WTC11 (cell line): Measurements from ENCODE around the gene LTBP1.

Experiments
- CTCF ChIP-seq: fragments of 200-600 bp; IDR thresholded peaks from 2 replicates; pipeline ENCODE4 v1.8.0; 2022; ENCODE audit warnings: antibody characterized with exemption
- NFE2L1 ChIP-seq: sonication (generic); formaldehyde crosslinking; IDR thresholded peaks from 2 replicates; pipeline ENCODE4 v1.8.1; 2023; ENCODE audit warnings: missing genetic modification reagents
- NR1H2 ChIP-seq: sonication (generic); formaldehyde crosslinking; IDR thresholded peaks from 2 replicates; pipeline ENCODE4 v1.9.0; 2021; ENCODE audit warnings: mild to moderate bottlenecking, moderate library complexity, missing genetic modification reagents
- ZNF138 ChIP-seq: sonication (generic); formaldehyde crosslinking; conservative IDR thresholded peaks from 2 replicates; pipeline ENCODE4 v1.8.1; 2022; ENCODE audit warnings: mild to moderate bottlenecking, moderate library complexity, missing genetic modification reagents
- ZNF425 ChIP-seq: fragments of 250-450 bp; sonication (Bioruptor Pico); conservative IDR thresholded peaks from 2 replicates; pipeline ENCODE4 v1.9.0; 2021; ENCODE audit warnings: mild to moderate bottlenecking
- TF ChIP-seq, protein P1 (sequence below): fragments of 250-450 bp; sonication (Bioruptor Pico); IDR thresholded peaks from 2 replicates; pipeline ENCODE4 v2.1.2; 2022; ENCODE audit warnings: mild to moderate bottlenecking, moderate library complexity
- TF ChIP-seq, protein P2 (sequence below): sonication (generic); formaldehyde crosslinking; IDR thresholded peaks from 2 replicates; pipeline ENCODE4 v1.8.0; 2022; ENCODE audit warnings: mild to moderate bottlenecking, missing genetic modification reagents
- TF ChIP-seq, protein P3 (sequence below): sonication (generic); formaldehyde crosslinking; IDR thresholded peaks from 2 replicates; pipeline ENCODE4 v1.8.1; 2023; ENCODE audit warnings: mild to moderate bottlenecking, moderate library complexity, missing genetic modification reagents

DNA sequence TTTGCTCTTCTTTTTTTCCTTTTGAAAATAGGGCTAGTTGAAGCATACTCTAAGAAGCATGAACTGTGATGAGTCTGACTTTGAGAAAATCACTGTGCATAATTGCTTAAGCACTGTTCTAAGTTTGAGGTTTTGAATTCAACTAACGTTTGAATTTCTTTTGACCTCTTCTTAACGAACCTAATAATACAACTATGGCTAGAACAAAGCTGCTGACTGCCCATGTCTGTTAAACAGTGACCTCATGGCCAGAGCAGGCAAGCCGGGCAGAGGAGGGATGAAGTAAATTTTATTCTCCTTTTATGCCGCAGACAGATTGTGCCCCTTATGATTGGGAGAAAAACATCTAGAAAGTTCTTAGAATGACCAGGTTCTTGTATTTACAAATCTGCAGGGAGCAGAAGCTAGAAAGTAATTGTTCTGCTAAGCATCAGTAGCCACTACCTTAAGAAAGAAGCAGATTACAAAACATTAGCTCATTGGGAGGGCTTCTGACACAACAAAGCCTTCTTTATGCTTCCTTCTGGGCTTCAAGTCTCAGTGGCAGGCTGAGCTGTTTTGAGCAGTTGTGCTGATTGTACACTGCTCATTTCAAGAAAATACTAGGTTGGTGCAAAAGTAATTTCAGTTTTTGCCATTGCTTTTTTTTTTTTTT lies 431.9 kb downstream of the LTBP1 start:
- TF ChIP-seq NFE2L1 (CRISPR knock-in tag), result no peak
- TF ChIP-seq, protein P1, sequence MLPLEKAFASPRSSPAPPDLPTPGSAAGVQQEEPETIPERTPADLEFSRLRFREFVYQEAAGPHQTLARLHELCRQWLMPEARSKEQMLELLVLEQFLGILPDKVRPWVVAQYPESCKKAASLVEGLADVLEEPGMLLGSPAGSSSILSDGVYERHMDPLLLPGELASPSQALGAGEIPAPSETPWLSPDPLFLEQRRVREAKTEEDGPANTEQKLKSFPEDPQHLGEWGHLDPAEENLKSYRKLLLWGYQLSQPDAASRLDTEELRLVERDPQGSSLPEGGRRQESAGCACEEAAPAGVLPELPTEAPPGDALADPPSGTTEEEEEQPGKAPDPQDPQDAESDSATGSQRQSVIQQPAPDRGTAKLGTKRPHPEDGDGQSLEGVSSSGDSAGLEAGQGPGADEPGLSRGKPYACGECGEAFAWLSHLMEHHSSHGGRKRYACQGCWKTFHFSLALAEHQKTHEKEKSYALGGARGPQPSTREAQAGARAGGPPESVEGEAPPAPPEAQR (CRISPR knock-in tag), result no peak
- TF ChIP-seq CTCF, result no peak
- TF ChIP-seq, protein P2, sequence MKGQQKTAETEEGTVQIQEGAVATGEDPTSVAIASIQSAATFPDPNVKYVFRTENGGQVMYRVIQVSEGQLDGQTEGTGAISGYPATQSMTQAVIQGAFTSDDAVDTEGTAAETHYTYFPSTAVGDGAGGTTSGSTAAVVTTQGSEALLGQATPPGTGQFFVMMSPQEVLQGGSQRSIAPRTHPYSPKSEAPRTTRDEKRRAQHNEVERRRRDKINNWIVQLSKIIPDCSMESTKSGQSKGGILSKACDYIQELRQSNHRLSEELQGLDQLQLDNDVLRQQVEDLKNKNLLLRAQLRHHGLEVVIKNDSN (CRISPR knock-in tag), result no peak
- no peak for TF ChIP-seq ZNF425 (CRISPR knock-in tag)
- no peak for TF ChIP-seq NR1H2 (CRISPR knock-in tag)
- TF ChIP-seq, protein P3, sequence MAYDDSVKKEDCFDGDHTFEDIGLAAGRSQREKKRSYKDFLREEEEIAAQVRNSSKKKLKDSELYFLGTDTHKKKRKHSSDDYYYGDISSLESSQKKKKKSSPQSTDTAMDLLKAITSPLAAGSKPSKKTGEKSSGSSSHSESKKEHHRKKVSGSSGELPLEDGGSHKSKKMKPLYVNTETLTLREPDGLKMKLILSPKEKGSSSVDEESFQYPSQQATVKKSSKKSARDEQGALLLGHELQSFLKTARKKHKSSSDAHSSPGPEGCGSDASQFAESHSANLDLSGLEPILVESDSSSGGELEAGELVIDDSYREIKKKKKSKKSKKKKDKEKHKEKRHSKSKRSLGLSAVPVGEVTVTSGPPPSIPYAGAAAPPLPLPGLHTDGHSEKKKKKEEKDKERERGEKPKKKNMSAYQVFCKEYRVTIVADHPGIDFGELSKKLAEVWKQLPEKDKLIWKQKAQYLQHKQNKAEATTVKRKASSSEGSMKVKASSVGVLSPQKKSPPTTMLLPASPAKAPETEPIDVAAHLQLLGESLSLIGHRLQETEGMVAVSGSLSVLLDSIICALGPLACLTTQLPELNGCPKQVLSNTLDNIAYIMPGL, result no peak
- no peak for TF ChIP-seq ZNF138 (CRISPR knock-in tag)
